Activated CD4-positive, alpha-beta T cell treated with anti-CD3 and anti-CD28 coated beads for 4 hours (primary cell): ENCODE data around the gene TREH.
"Not testable (repeated sequence)": the region's sequence is repeated elsewhere in the genome, so short reads cannot be mapped to it uniquely, and the experiment has no call there.

Experiments
- DNase-seq, 2 donors: peaks; one replicate each; pipeline ENCODE4 v3.0.0-alpha.2; 2020

TREH gene

GRCh38 chr11:118679483-118679882 lies at the start of gene TREH:
TSS of gene TREH (minus strand) at chr11:118679650. CDS start at chr11:118679627, 23 bp downstream.
- no peak for DNase-seq

- DNase-seq: not testable (repeated sequence)
These were observed 48.7 kb upstream of the TREH start for GRCh38 chr11:118728112-118728511.

- not testable (repeated sequence) for DNase-seq
These were observed 48.2 kb upstream of the TREH start for GRCh38 chr11:118727721-118728066.

GRCh38 chr11:118727001-118727720 lies 47.7 kb upstream of the TREH start:
- DNase-seq: not testable (repeated sequence)

GRCh38 chr11:118721478-118722015 lies 42.1 kb upstream of the TREH start:
- DNase-seq: not testable (repeated sequence)

GRCh38 chr11:118720740-118721139 lies 41.3 kb upstream of the TREH start:
- not testable (repeated sequence) for DNase-seq

- not testable (repeated sequence) for DNase-seq
These were observed 40.6 kb upstream of the TREH start for GRCh38 chr11:118720078-118720477.

- not testable (repeated sequence) for DNase-seq
These were observed 39.1 kb upstream of the TREH start for GRCh38 chr11:118718562-118718961.

- not testable (repeated sequence) for DNase-seq
These were observed 38.3 kb upstream of the TREH start for GRCh38 chr11:118717733-118718132.

- not testable (repeated sequence) for DNase-seq
These were observed 37.8 kb upstream of the TREH start for GRCh38 chr11:118717221-118717620.

- no peak for DNase-seq
These were observed 36.4 kb upstream of the TREH start for GRCh38 chr11:118715837-118716260.

- DNase-seq: no peak
These were observed 35.9 kb upstream of the TREH start for GRCh38 chr11:118715245-118715831.

- DNase-seq: no peak
These were observed 35.4 kb upstream of the TREH start for GRCh38 chr11:118714816-118715215.

GRCh38 chr11:118714416-118714815 lies 35.0 kb upstream of the TREH start:
- not testable (repeated sequence) for DNase-seq

GRCh38 chr11:118708296-118708695 lies 28.8 kb upstream of the TREH start:
- no peak for DNase-seq

GRCh38 chr11:118706546-118706825 lies 27.0 kb upstream of the TREH start:
- DNase-seq: no peak

- DNase-seq: no peak
These were observed 26.5 kb upstream of the TREH start for GRCh38 chr11:118705791-118706545.

GRCh38 chr11:118705111-118705741 lies 25.8 kb upstream of the TREH start:
- no peak for DNase-seq

- DNase-seq: no peak
These were observed 24.2 kb upstream of the TREH start for GRCh38 chr11:118703563-118704106.

GRCh38 chr11:118699506-118700220 lies 20.2 kb upstream of the TREH start:
- DNase-seq: peak; percentile 33

GRCh38 chr11:118697346-118697745 lies 17.9 kb upstream of the TREH start:
- DNase-seq: no peak

- DNase-seq: no peak
These were observed 17.3 kb upstream of the TREH start for GRCh38 chr11:118696673-118697226.
